GM23248 (cell line): ENCODE results near the gene YTHDF1.

Experiments used
- EZH2 ChIP-seq: fragments of 200-600 bp; sonication (generic); IDR thresholded peaks from 2 replicates; pipeline ENCODE4 v1.6.1; 2018; ENCODE audit warnings: antibody characterized with exemption, mild to moderate bottlenecking; ENCODE audit not compliant: insufficient read depth, poor library complexity, severe bottlenecking
- EZH2phosphoT487 ChIP-seq: fragments of 200-600 bp; sonication (generic); IDR thresholded peaks from 2 replicates; pipeline ENCODE4 v1.6.1; 2018; ENCODE audit warnings: antibody characterized with exemption, moderate library complexity, mild to moderate bottlenecking, low read depth; ENCODE audit not compliant: insufficient read depth

DNA sequence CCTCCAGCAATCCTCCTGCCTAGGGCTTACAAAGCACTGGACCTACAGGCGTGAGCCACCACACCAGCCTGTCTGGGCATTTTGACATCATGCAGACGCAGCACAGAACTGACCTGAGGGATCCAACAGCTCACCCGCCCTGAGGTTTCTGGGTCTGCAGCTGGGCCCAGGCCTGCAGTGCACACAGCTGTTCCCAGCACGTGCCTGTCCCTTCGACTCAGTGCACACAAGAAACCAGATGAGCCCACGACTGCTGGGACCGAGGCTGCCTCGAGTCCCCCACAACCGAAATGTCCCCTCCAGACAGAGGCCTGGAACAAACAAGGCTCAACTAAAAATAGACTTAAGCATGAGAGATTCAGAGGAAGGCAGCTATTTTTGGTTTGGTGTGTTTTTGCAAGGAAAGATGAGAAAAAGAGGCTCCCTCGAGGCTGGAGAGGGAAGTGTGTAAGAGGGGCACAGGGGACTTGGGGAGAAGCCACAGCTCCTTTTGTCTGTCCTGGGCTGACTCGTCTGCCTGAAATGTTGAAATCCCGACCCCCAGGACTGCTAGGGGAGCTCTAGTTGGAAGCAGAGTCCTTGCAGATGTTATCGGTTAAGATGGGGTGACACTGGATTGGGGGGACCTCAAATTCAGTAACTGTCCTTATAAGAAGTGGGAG is 66.3 kb downstream of the YTHDF1 start:
- TF ChIP-seq EZH2, result no peak
- no peak for TF ChIP-seq EZH2phosphoT487
